Breast epithelium (tissue), 4 donors: ENCODE results near the gene CCBE1. TPM values are rescaled to one million over a fixed set of nuclear protein-coding genes. Genes with fewer than 3 reads are reported as not detected.

ENCODE experiments used
- DNase-seq, 2 donors: peaks; one replicate each; pipeline ENCODE4 v3.0.0-alpha.2; 2019; ENCODE audit warnings: low spot score in 2 of 2
- H3K27ac ChIP-seq, 2 donors: fragments of 200-600 bp; sonication (generic) in 1 of 2; one replicate each; pipeline ENCODE4 v1.5.1; 2016 to 2019; ENCODE audit warnings: mild to moderate bottlenecking in 1 of 2
- H3K27me3 ChIP-seq, 2 donors: fragments of 200-600 bp; sonication (generic) in 1 of 2; one replicate each; pipeline versions ENCODE4 v1.5.1 to v1.6.0; 2017 to 2019; ENCODE audit warnings: control low read depth in 1 of 2, mild to moderate bottlenecking in 1 of 2
- H3K36me3 ChIP-seq: fragments of 200-600 bp; one replicate; pipeline ENCODE4 v1.5.1; 2019
- H3K4me1 ChIP-seq, 2 donors: fragments of 200-600 bp; sonication (generic); one replicate each; pipeline ENCODE4 v1.5.1; 2016 to 2019; ENCODE audit warnings: control low read depth in 1 of 2
- H3K4me3 ChIP-seq, 3 donors: fragments of 200-600 bp; sonication (generic); 1 replicate in 2 of 3; 2 replicates in 1 of 3; pipeline ENCODE4 v1.5.1; 2016 to 2019; ENCODE audit warnings: mild to moderate bottlenecking in 3 of 3, moderate library complexity in 2 of 3
- H3K9me3 ChIP-seq, 2 donors: fragments of 200-600 bp; sonication (generic) in 1 of 2; one replicate each; pipeline ENCODE4 v1.5.1; 2016 to 2019; ENCODE audit warnings: control low read depth in 1 of 2
- CTCF ChIP-seq, 3 donors: fragments of 450-650 bp; IDR thresholded peaks; one replicate each; pipeline ENCODE4 v1.5.1; 2016 to 2017; ENCODE audit warnings: antibody characterized with exemption in 3 of 3, mild to moderate bottlenecking in 3 of 3, moderate library complexity in 3 of 3
- POLR2A ChIP-seq: fragments of 450-650 bp; IDR thresholded peaks from one replicate; pipeline ENCODE4 v1.6.1; 2016; ENCODE audit warnings: antibody characterized with exemption, mild to moderate bottlenecking, moderate library complexity
- POLR2AphosphoS5 ChIP-seq, 3 donors: sonication (generic); formaldehyde crosslinking; IDR thresholded peaks; one replicate each; pipeline ENCODE4 v1.6.1; 2017; ENCODE audit warnings: antibody characterized with exemption in 3 of 3
- intact Hi-C: fragments of 100-400 bp; cut with DNase I; formaldehyde crosslinking; loops from one replicate; pipeline ENCODE4 v1.15.1; 2023; ENCODE audit warnings: low total_unique reads
- total RNA-seq, 3 donors: library from RNA; depleted of rRNA; stranded (reverse); fragments of >200 nt; gene quantifications; one replicate each; pipeline ENCODE4 v1.1.0, GENCODE V29; 2016

Gene CCBE1
- total RNA-seq, 3 donors from 2014 or later, result 3.5 to 4.9 (median 4.0) TPM

- intact Hi-C loops, result no loop called here
- Histone ChIP-seq H3K9me3 (no peaks in the 10 kb centered on the region), H3K27me3 (no peaks in the 10 kb centered on the region), H3K27ac (no peak overlapping the region), H3K4me1 (no peaks in the 10 kb centered on the region), H3K36me3 (no peaks in the 10 kb centered on the region), H3K4me3 (no peak overlapping the region)
- no peak for TF ChIP-seq CTCF (IDR thresholded peaks at IDR 0.05)
- DNase-seq, result no peak
These were observed 129.8 kb downstream of the CCBE1 start for GRCh38 chr18:59567431-59567830.

- no peaks in the 10 kb centered on the region for H3K27me3 ChIP-seq
- no peak overlapping the region for H3K27ac ChIP-seq
- TF ChIP-seq CTCF (IDR thresholded peaks at IDR 0.05) (no peak), POLR2A (no peak), POLR2AphosphoS5 (IDR thresholded peaks at IDR 0.05) (no peak)
- H3K9me3 ChIP-seq, result no peaks in the 10 kb centered on the region
- H3K4me3 ChIP-seq, result no peak overlapping the region
- no peaks in the 10 kb centered on the region for H3K36me3 ChIP-seq
- no peak for DNase-seq
- intact Hi-C loops, result no loop called here
- no peaks in the 10 kb centered on the region for H3K4me1 ChIP-seq
These were observed 130.7 kb downstream of the CCBE1 start for GRCh38 chr18:59566533-59566971.

DNA sequence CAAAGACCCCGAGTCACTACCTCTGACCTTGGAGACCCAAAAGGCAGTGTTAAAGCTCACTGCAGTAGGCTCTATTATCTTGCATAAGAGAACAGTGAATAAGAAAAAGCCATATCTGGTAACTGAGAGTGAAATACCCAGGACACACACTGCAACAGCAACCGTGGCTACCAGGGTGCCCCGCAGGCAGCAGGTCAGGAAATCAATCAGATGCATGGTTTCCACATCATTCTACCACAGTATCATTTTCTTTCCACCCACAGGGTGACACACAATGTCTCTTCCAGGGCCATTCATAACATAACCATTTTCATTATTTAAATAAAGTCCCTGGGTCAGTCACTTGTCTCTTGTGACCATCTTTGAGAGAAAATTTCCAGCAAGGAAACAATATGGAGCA lies 131.3 kb downstream of the CCBE1 start:
- DNase-seq, result no peak
- TF ChIP-seq POLR2A (no peak), POLR2AphosphoS5 (IDR thresholded peaks at IDR 0.05) (no peak), CTCF (IDR thresholded peaks at IDR 0.05) (no peak)
- Histone ChIP-seq H3K36me3 (no peaks in the 10 kb centered on the region), H3K27ac (no peak overlapping the region), H3K4me1 (no peaks in the 10 kb centered on the region), H3K4me3 (no peak overlapping the region), H3K27me3 (no peaks in the 10 kb centered on the region), H3K9me3 (no peaks in the 10 kb centered on the region)
- intact Hi-C loops, result no loop called here

DNA sequence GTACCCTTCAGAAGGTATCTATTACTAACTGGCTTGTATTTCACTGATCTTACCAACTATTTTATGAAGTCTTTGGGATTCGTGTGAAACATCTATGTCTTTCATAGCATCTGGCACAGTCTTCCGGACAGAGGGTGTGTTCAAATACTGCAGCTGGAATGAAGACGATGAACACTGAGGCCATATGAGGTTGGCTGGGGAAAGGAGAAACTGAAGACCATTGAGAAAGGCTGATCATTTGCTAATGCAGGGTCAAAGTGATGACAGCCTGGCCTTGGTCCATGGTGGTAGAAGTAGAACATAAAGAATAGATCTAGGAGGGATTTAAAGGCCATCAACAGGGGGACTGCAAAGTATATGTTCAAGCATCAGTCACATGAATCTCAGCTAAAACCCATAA lies 132.7 kb downstream of the CCBE1 start:
- intact Hi-C loops, result loop anchor here (5.0 kb wide), 1 partner anchor 977 kb away; no protein-coding TSS in a partner anchor
- no peak for DNase-seq
- Histone ChIP-seq H3K27ac (no peak overlapping the region), H3K9me3 (no peaks in the 10 kb centered on the region), H3K36me3 (no peaks in the 10 kb centered on the region), H3K4me1 (no peaks in the 10 kb centered on the region), H3K27me3 (no peaks in the 10 kb centered on the region), H3K4me3 (no peak overlapping the region)
- TF ChIP-seq POLR2A (no peak), POLR2AphosphoS5 (IDR thresholded peaks at IDR 0.05) (no peak), CTCF (IDR thresholded peaks at IDR 0.05) (no peak)

DNA sequence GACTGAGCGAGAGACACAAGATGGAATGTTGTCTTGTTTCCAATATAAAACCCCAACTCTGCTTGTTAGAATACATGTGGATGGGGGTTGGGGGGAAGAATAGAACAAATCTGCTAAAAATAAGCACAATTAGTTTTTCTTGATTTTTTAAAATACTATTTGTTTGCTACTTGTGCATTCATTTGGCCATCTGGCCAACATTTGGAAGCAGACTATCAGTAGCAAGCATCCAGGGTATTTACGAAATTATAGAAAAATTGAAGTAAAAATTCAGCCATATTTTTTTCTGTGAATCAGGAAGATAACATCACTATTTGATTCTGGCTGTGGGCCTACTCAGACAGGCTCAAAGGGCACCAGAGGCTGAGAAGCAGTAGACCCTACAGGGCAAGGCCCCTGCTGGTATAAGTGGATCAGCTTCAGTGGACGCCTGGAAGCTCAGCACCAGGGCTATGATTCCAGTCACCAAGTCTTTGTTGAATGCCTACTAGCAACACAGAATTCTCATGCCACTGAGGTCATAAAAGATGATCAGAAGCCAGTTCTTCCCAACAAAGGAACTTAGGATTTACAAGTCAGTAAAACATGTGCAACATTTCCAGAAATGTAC lies 133.9 kb downstream of the CCBE1 start:
- H3K27ac ChIP-seq, result no peak overlapping the region
- H3K4me1 ChIP-seq, result no peaks in the 10 kb centered on the region
- no peaks in the 10 kb centered on the region for H3K36me3 ChIP-seq
- H3K9me3 ChIP-seq, result no peaks in the 10 kb centered on the region
- DNase-seq, result no peak
- H3K4me3 ChIP-seq, result no peak overlapping the region
- H3K27me3 ChIP-seq, result no peaks in the 10 kb centered on the region
- TF ChIP-seq POLR2AphosphoS5 (IDR thresholded peaks at IDR 0.05) (no peak), CTCF (IDR thresholded peaks at IDR 0.05) (no peak), POLR2A (no peak)
- intact Hi-C loops, result loop anchor here (5.0 kb wide), 1 partner anchor 976 kb away; no protein-coding TSS in a partner anchor
